A673 (cell line): ENCODE results near the gene PTRH1. TPM values are rescaled to one million over a fixed set of nuclear protein-coding genes. Genes with fewer than 3 reads are reported as not detected.

ENCODE experiments used
- Bru-seq: library from RNA; stranded (reverse); fragments of 400-500 nt; gene quantifications from one replicate; lab custom pipeline; 2021; lab: Mats Ljungman, UMichigan
- BruChase-seq, 2 experiments: library from RNA; stranded (reverse); fragments of 400-500 nt; gene quantifications; one replicate each; lab custom pipeline; 2021; lab: Mats Ljungman, UMichigan
- BruUV-seq: library from RNA; stranded (reverse); fragments of 400-500 nt; replicated peaks from 2 replicates; lab custom pipeline; 2021; lab: Mats Ljungman, UMichigan
- CTCF ChIA-PET: fragments of 300-600 bp; sonication (Branson Sonifier 250); formaldehyde crosslinking; loops from one replicate; lab custom pipeline; 2022; ENCODE audit warnings: antibody characterized with exemption; lab: Charles Lee
- POLR2A ChIA-PET: fragments of 300-600 bp; sonication (Branson Sonifier 250); formaldehyde crosslinking; loops from one replicate; lab custom pipeline; 2022; ENCODE audit warnings: antibody characterized with exemption; ENCODE audit not compliant: low non-redundant PET; lab: Charles Lee
- DNase-seq: peaks from one replicate; pipeline ENCODE4 v3.0.0-alpha.2; 2015; ENCODE audit warnings: low spot score
- H3K27ac ChIP-seq: fragments of 200-600 bp; sonication (generic); 2 replicates; pipeline ENCODE4 v1.5.1; 2016; ENCODE audit warnings: mixed run types, low read depth, mild to moderate bottlenecking, mixed read lengths, antibody characterized with exemption, low read length; ENCODE audit not compliant: poor library complexity, severe bottlenecking
- H3K27me3 ChIP-seq: fragments of 200-600 bp; sonication (generic); replicated peaks from 2 replicates; pipeline ENCODE4 v1.6.1; 2017; ENCODE audit warnings: mixed run types, low read depth, mild to moderate bottlenecking, mixed read lengths, antibody characterized with exemption, low read length; ENCODE audit not compliant: insufficient read depth, poor library complexity
- H3K36me3 ChIP-seq: fragments of 200-600 bp; sonication (generic); 2 replicates; pipeline ENCODE4 v1.6.1; 2016; ENCODE audit warnings: mixed run types, mild to moderate bottlenecking, mixed read lengths, antibody characterized with exemption, low read length; ENCODE audit not compliant: insufficient read depth, poor library complexity, severe bottlenecking
- H3K4me1 ChIP-seq: fragments of 200-600 bp; sonication (generic); 2 replicates; pipeline ENCODE4 v1.6.1; 2017; ENCODE audit warnings: mixed run types, mild to moderate bottlenecking, mixed read lengths, antibody characterized with exemption, low read length; ENCODE audit not compliant: insufficient read depth, poor library complexity, severe bottlenecking
- H3K4me3 ChIP-seq: fragments of 200-600 bp; sonication (generic); 2 replicates; pipeline ENCODE4 v1.5.1; 2016; ENCODE audit warnings: low read depth, mixed run types, mild to moderate bottlenecking, mixed read lengths, low read length; ENCODE audit not compliant: poor library complexity, severe bottlenecking
- H3K9me3 ChIP-seq: fragments of 200-600 bp; sonication (generic); 2 replicates; pipeline ENCODE4 v1.6.1; 2016; ENCODE audit warnings: mixed run types, low read depth, mild to moderate bottlenecking, mixed read lengths, antibody characterized with exemption, low read length; ENCODE audit not compliant: poor library complexity, severe bottlenecking
- CTCF ChIP-seq: fragments of 300-800, 200-600 bp; sonication (generic); conservative IDR thresholded peaks from 2 replicates; pipeline ENCODE4 v1.5.1; 2017; ENCODE audit warnings: low read depth, mild to moderate bottlenecking, antibody characterized with exemption, low read length, moderate library complexity, mixed read lengths
- EZH2 ChIP-seq: fragments of 200-600 bp; sonication (generic); IDR thresholded peaks from 2 replicates; pipeline ENCODE4 v1.6.1; 2017; ENCODE audit warnings: borderline replicate concordance, low read depth, mild to moderate bottlenecking, mixed read lengths, antibody characterized with exemption, low read length; ENCODE audit not compliant: poor library complexity, severe bottlenecking
- intact Hi-C: fragments of 100-400 bp; cut with micrococcal nuclease; formaldehyde crosslinking; loops from one replicate; pipeline ENCODE4 v1.10.0; 2022; ENCODE audit not compliant: unreplicated experiment
- long read RNA-seq: library from polyadenylated mRNA; stranded (forward); transcript quantifications from one replicate; pipeline ENCODE4 v2.0.0, GENCODE V29; 2022
- total RNA-seq: library from RNA; stranded (reverse); gene quantifications from 2 replicates; pipeline ENCODE4 v1.2.3, GENCODE V29; 2021

PTRH1 gene, protein sequence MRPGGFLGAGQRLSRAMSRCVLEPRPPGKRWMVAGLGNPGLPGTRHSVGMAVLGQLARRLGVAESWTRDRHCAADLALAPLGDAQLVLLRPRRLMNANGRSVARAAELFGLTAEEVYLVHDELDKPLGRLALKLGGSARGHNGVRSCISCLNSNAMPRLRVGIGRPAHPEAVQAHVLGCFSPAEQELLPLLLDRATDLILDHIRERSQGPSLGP
- total RNA-seq (9.3 and 10.7 TPM in 2 replicates), Bru-seq, nascent RNA (percentile 35 among the genes with signal in this experiment), BruChase-seq, experiment 1, labeled RNA remaining after a 2-hour chase (percentile 42 among the genes with signal in this experiment), BruChase-seq, experiment 2, labeled RNA remaining after a 6-hour chase (percentile 41 among the genes with signal in this experiment)
- long read RNA-seq, transcript PTRH1-208 (5 exons, 814 nt), result major isoform, 15 of 18 reads
- long read RNA-seq, partial matches to known transcripts, result 0 of 18 reads
- long read RNA-seq, other reads (novel, unspliced or antisense), result 2 of 18 reads

- Histone ChIP-seq H3K4me1 (no peaks in the 10 kb centered on the region), H3K4me3 (peak within 1 kb of the TSS; percentile 66), H3K36me3 (no peaks in the 10 kb centered on the region), H3K9me3 (no peaks in the 10 kb centered on the region), H3K27ac (peak within 1 kb of the TSS; percentile 65), H3K27me3 (no peaks in the 10 kb centered on the region)
- DNase-seq, result peak; percentile 98
- intact Hi-C loops, result no loop called here
- BruUV-seq, result no TSS peak
- no peak for TF ChIP-seq CTCF
- TF ChIP-seq EZH2, result no peak
- CTCF ChIA-PET, result interaction anchor here (1.4 kb wide), 1 partner anchor 19 kb away, joined by 5 read pairs; the partner anchor contains the start of gene TOR2A
- POLR2A ChIA-PET, result no interaction called here
Measured at GRCh38 chr9:127715470-127716337, at the start of gene PTRH1, which contains the start of gene TTC16. TSS of gene PTRH1 (minus strand) at chr9:127715663. CDS start at chr9:127715639, 24 bp downstream. TSS of gene TTC16 (plus strand) at chr9:127716079. CDS start at chr9:127716146, 67 bp downstream.

GRCh38 chr9:127763918-127764384 lies 48.5 kb upstream of the PTRH1 start:
- Histone ChIP-seq H3K36me3 (no peaks in the 10 kb centered on the region), H3K27ac (no peak overlapping the region), H3K4me1 (no peaks in the 10 kb centered on the region), H3K9me3 (no peaks in the 10 kb centered on the region), H3K27me3 (no peaks in the 10 kb centered on the region), H3K4me3 (no peak overlapping the region)
- BruUV-seq, result no TSS peak
- ChIA-PET CTCF (no interaction called here), POLR2A (no interaction called here)
- intact Hi-C loops, result no loop called here
- peak; percentile 45 for TF ChIP-seq CTCF
- no peak for TF ChIP-seq EZH2
- DNase-seq, result no peak

- H3K4me1 ChIP-seq, result no peaks in the 10 kb centered on the region
- H3K9me3 ChIP-seq, result no peaks in the 10 kb centered on the region
- CTCF ChIA-PET, result no interaction called here
- H3K27ac ChIP-seq, result no peak overlapping the region
- H3K36me3 ChIP-seq, result no peaks in the 10 kb centered on the region
- POLR2A ChIA-PET, result no interaction called here
- H3K4me3 ChIP-seq, result no peak overlapping the region
- TF ChIP-seq CTCF (no peak), EZH2 (no peak)
- DNase-seq, result no peak
- H3K27me3 ChIP-seq, result no peaks in the 10 kb centered on the region
- no TSS peak for BruUV-seq
- intact Hi-C loops, result no loop called here
Measured at GRCh38 chr9:127762111-127762676, 46.7 kb upstream of the PTRH1 start.
